ENCODE measurements around the gene RALGDS.

- TF ChIP-seq, protein P1, sequence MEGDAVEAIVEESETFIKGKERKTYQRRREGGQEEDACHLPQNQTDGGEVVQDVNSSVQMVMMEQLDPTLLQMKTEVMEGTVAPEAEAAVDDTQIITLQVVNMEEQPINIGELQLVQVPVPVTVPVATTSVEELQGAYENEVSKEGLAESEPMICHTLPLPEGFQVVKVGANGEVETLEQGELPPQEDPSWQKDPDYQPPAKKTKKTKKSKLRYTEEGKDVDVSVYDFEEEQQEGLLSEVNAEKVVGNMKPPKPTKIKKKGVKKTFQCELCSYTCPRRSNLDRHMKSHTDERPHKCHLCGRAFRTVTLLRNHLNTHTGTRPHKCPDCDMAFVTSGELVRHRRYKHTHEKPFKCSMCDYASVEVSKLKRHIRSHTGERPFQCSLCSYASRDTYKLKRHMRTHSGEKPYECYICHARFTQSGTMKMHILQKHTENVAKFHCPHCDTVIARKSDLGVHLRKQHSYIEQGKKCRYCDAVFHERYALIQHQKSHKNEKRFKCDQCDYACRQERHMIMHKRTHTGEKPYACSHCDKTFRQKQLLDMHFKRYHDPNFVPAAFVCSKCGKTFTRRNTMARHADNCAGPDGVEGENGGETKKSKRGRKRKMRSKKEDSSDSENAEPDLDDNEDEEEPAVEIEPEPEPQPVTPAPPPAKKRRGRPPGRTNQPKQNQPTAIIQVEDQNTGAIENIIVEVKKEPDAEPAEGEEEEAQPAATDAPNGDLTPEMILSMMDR (optimal IDR thresholded peaks at IDR 0.05 in 1 of 3, IDR thresholded peaks at IDR 0.05 in 1 of 3, conservative IDR thresholded peaks at IDR 0.05 in 1 of 3; ENCODE audit: extremely low read depth in 1 of 3, insufficient read depth in 2 of 3, low read length in 3 of 3), result no peak
- TF ChIP-seq EZH2 (IDR thresholded peaks at IDR 0.05; ENCODE audit: low read length), result no peak
Observed at GRCh38 chr9:133135146-133135745, 14.2 kb upstream of the RALGDS start.
